ENCODE results near the gene KIAA2012. TPM values are rescaled to one million over a fixed set of nuclear protein-coding genes. Genes with fewer than 3 reads are reported as not detected.
A peak's percentile ranks its signal among the peaks of the same experiment; 100 is the strongest.

Gene KIAA2012
- total RNA-seq, 1 donor from 2014 or later = not detected

- Mint-ChIP-seq H3K27me3 (no peaks in the 10 kb centered on the region), H3K4me3 (ENCODE audit: low read depth) (peak overlapping the region; percentile 85), H3K4me1 (ENCODE audit: low read depth) (peaks cover 22% of the 10 kb centered on the region), H3K27ac (peak overlapping the region; percentile 91), H3K36me3 (ENCODE audit: insufficient read depth) (peaks cover 4% of the 10 kb centered on the region), H3K9me3 (ENCODE audit: low read depth) (no peaks in the 10 kb centered on the region)
- DNase-seq (ENCODE audit: low spot score, unreplicated experiment) = no peak
- TF ChIP-seq CTCF (IDR thresholded peaks at IDR 0.05; ENCODE audit: unreplicated experiment) = no peak
Observed at GRCh38 chr2:202034249-202035088, 38.6 kb upstream of the KIAA2012 start.

GRCh38 chr2:202035089-202035940 is 37.7 kb upstream of the KIAA2012 start:
- peak; percentile 65 for TF ChIP-seq CTCF (IDR thresholded peaks at IDR 0.05; ENCODE audit: unreplicated experiment)
- peaks cover 4% of the 10 kb centered on the region for H3K36me3 Mint-ChIP-seq (ENCODE audit: insufficient read depth)
- peak; percentile 46 for DNase-seq (ENCODE audit: low spot score, unreplicated experiment)
- H3K27ac Mint-ChIP-seq = peak overlapping the region; percentile 91
- H3K27me3 Mint-ChIP-seq = no peaks in the 10 kb centered on the region
- H3K4me3 Mint-ChIP-seq (ENCODE audit: low read depth) = no peak overlapping the region
- no peaks in the 10 kb centered on the region for H3K9me3 Mint-ChIP-seq (ENCODE audit: low read depth)
- H3K4me1 Mint-ChIP-seq (ENCODE audit: low read depth) = peaks cover 30% of the 10 kb centered on the region

- no peak overlapping the region for H3K4me3 Mint-ChIP-seq (ENCODE audit: low read depth)
- no peaks in the 10 kb centered on the region for H3K27me3 Mint-ChIP-seq
- peaks cover 4% of the 10 kb centered on the region for H3K36me3 Mint-ChIP-seq (ENCODE audit: insufficient read depth)
- DNase-seq (ENCODE audit: low spot score, unreplicated experiment) = no peak
- H3K9me3 Mint-ChIP-seq (ENCODE audit: low read depth) = no peaks in the 10 kb centered on the region
- no peak overlapping the region for H3K27ac Mint-ChIP-seq
- no peak for TF ChIP-seq CTCF (IDR thresholded peaks at IDR 0.05; ENCODE audit: unreplicated experiment)
- H3K4me1 Mint-ChIP-seq (ENCODE audit: low read depth) = peaks cover 36% of the 10 kb centered on the region
Observed at GRCh38 chr2:202035941-202036372, 37.1 kb upstream of the KIAA2012 start.

GRCh38 chr2:202036601-202037037 is 36.4 kb upstream of the KIAA2012 start:
- peak; percentile 42 for DNase-seq (ENCODE audit: low spot score, unreplicated experiment)
- TF ChIP-seq CTCF (IDR thresholded peaks at IDR 0.05; ENCODE audit: unreplicated experiment) = no peak
- no peak overlapping the region for H3K27ac Mint-ChIP-seq
- no peaks in the 10 kb centered on the region for H3K9me3 Mint-ChIP-seq (ENCODE audit: low read depth)
- peaks cover 4% of the 10 kb centered on the region for H3K36me3 Mint-ChIP-seq (ENCODE audit: insufficient read depth)
- H3K27me3 Mint-ChIP-seq = no peaks in the 10 kb centered on the region
- H3K4me3 Mint-ChIP-seq (ENCODE audit: low read depth) = no peak overlapping the region
- H3K4me1 Mint-ChIP-seq (ENCODE audit: low read depth) = peaks cover 33% of the 10 kb centered on the region

- Mint-ChIP-seq H3K4me3 (ENCODE audit: low read depth) (no peak overlapping the region), H3K27me3 (no peaks in the 10 kb centered on the region), H3K27ac (no peak overlapping the region), H3K9me3 (ENCODE audit: low read depth) (no peaks in the 10 kb centered on the region), H3K36me3 (ENCODE audit: insufficient read depth) (peaks cover 4% of the 10 kb centered on the region), H3K4me1 (ENCODE audit: low read depth) (peaks cover 30% of the 10 kb centered on the region)
- DNase-seq (ENCODE audit: low spot score, unreplicated experiment) = no peak
- no peak for TF ChIP-seq CTCF (IDR thresholded peaks at IDR 0.05; ENCODE audit: unreplicated experiment)
Observed at GRCh38 chr2:202037086-202037485, 36.0 kb upstream of the KIAA2012 start.
